Mononuclear cell (primary cell): Measurements from ENCODE around the gene UTP14A. TPM values are rescaled to one million over a fixed set of nuclear protein-coding genes. Genes with fewer than 3 reads are reported as not detected.

Source experiments
- H3K27me3 ChIP-seq: 2 replicates; pipeline ENCODE4 v1.6.0; 2011; ENCODE audit warnings: low read length, control low read depth; ENCODE audit not compliant: insufficient read depth
- H3K4me1 ChIP-seq: 2 replicates; pipeline ENCODE4 v1.5.1; 2011; ENCODE audit warnings: mild to moderate bottlenecking, low read length, control low read depth; ENCODE audit not compliant: insufficient read depth
- H3K4me3 ChIP-seq: 2 replicates; pipeline ENCODE4 v1.5.1; 2011; ENCODE audit warnings: mild to moderate bottlenecking, low read length, moderate library complexity
- H3K9me3 ChIP-seq: 2 replicates; pipeline ENCODE4 v1.5.1; 2011; ENCODE audit warnings: low read depth, mild to moderate bottlenecking, control low read depth, low read length
- total RNA-seq: library from RNA; depleted of rRNA; stranded (reverse); fragments of >200 nt; gene quantifications from one replicate; pipeline ENCODE4 v1.2.3, GENCODE V29; 2012

Gene UTP14A
- total RNA-seq, 1 donor: 11.6 TPM

GRCh38 chrX:129959493-129959832, 53.5 kb downstream of the UTP14A start:
- H3K27me3 ChIP-seq: no peaks in the 10 kb centered on the region
- H3K4me1 ChIP-seq: peaks cover 24% of the 10 kb centered on the region
- H3K9me3 ChIP-seq: no peaks in the 10 kb centered on the region
- no peak overlapping the region for H3K4me3 ChIP-seq

- H3K9me3 ChIP-seq: no peaks in the 10 kb centered on the region
- H3K4me1 ChIP-seq: peaks cover 24% of the 10 kb centered on the region
- H3K27me3 ChIP-seq: no peaks in the 10 kb centered on the region
- H3K4me3 ChIP-seq: peak overlapping the region; percentile 17
These were observed 55.5 kb downstream of the UTP14A start for GRCh38 chrX:129961180-129962083.

GRCh38 chrX:129963729-129964128, 57.8 kb downstream of the UTP14A start:
- H3K27me3 ChIP-seq: no peaks in the 10 kb centered on the region

GRCh38 chrX:129965166-129965565, 59.2 kb downstream of the UTP14A start:
- Histone ChIP-seq H3K4me1 (peaks cover 13% of the 10 kb centered on the region), H3K4me3 (no peak overlapping the region), H3K27me3 (no peaks in the 10 kb centered on the region), H3K9me3 (no peaks in the 10 kb centered on the region)

More at GRCh38 chrX:129963729-129964128, 57.8 kb downstream of the UTP14A start:
- Histone ChIP-seq H3K4me3 (no peak overlapping the region), H3K4me1 (peaks cover 13% of the 10 kb centered on the region), H3K9me3 (no peaks in the 10 kb centered on the region)

GRCh38 chrX:129968968-129969367, 63.0 kb downstream of the UTP14A start:
- H3K27me3 ChIP-seq: no peaks in the 10 kb centered on the region
- no peak overlapping the region for H3K4me3 ChIP-seq
- no peaks in the 10 kb centered on the region for H3K9me3 ChIP-seq
- no peaks in the 10 kb centered on the region for H3K4me1 ChIP-seq

GRCh38 chrX:129976441-129976840, 70.5 kb downstream of the UTP14A start:
- Histone ChIP-seq H3K27me3 (no peaks in the 10 kb centered on the region), H3K9me3 (no peaks in the 10 kb centered on the region), H3K4me1 (no peaks in the 10 kb centered on the region), H3K4me3 (no peak overlapping the region)

Other genes with a start within 250 kb of the UTP14A start
- 0.31 TPM for gene XPNPEP2, start 167.2 kb upstream of the UTP14A start, total RNA-seq
- gene SASH3, start 126.2 kb upstream of the UTP14A start, total RNA-seq: 132 TPM
- gene ZDHHC9, start 62.3 kb upstream of the UTP14A start, total RNA-seq: 2.7 TPM
- 2.2 TPM for gene BCORL1, start 76.5 kb downstream of the UTP14A start, total RNA-seq
- gene ELF4, start 204.3 kb downstream of the UTP14A start, total RNA-seq: 52.1 TPM